ENCODE results near the gene GDPGP1.
A peak's percentile ranks its signal among the peaks of the same experiment; 100 is the strongest.
"Not testable (repeated sequence)": the region's sequence is repeated elsewhere in the genome, so short reads cannot be mapped to it uniquely, and the experiment has no call there.

Gene GDPGP1

DNA sequence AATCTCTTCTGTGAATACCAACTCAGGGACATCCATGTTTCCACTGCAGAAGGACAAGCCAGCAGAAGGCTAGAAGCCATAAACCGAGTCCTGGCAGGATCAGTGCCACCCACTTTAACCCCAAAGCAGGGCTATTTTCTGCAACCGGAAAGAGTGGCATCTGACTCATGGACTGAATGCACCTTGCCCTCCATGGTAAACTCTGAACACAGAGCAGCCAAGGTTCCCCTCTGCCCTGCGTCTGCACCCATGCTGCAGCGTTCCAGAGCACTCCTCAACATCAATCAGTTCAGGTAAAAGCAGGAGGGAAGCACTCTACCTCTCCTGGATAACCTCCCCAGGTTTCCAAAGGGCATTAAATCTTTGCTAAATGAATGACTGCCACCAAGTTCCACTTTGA, 30.7 kb downstream of the GDPGP1 start:
- no peak for DNase-seq

- peak; percentile 75 for DNase-seq
These were observed 31.5 kb downstream of the GDPGP1 start, which contains the start of gene NGRN for GRCh38 chr15:90265271-90266060. Gene NGRN, plus strand, starts transcription at chr15:90265672. Its CDS starts 41 bp downstream, at chr15:90265713.

- DNase-seq = no peak
These were observed 32.0 kb downstream of the GDPGP1 start for GRCh38 chr15:90266061-90266431.

- no peak for DNase-seq
These were observed 32.5 kb downstream of the GDPGP1 start for GRCh38 chr15:90266485-90266884.

DNA sequence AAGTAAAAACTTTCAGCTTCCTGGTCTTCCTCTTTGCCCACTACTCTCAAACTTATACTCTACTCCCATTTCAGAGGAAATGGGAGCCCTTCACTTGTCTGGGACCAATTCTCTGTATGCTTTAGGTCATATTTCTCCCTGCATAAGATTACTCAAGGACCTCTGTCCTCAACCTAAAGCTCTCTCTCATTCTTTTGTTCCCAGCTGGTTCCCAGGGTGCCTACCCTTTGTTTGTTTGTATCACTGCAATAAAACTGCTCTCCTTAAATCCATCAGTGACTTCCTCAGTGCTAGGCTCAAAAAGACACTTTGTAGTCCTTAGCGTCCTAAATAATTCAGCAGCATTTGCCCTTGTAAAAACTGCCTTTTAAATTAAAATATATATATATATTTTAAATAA, 34.4 kb downstream of the GDPGP1 start:
- DNase-seq = no peak

DNA sequence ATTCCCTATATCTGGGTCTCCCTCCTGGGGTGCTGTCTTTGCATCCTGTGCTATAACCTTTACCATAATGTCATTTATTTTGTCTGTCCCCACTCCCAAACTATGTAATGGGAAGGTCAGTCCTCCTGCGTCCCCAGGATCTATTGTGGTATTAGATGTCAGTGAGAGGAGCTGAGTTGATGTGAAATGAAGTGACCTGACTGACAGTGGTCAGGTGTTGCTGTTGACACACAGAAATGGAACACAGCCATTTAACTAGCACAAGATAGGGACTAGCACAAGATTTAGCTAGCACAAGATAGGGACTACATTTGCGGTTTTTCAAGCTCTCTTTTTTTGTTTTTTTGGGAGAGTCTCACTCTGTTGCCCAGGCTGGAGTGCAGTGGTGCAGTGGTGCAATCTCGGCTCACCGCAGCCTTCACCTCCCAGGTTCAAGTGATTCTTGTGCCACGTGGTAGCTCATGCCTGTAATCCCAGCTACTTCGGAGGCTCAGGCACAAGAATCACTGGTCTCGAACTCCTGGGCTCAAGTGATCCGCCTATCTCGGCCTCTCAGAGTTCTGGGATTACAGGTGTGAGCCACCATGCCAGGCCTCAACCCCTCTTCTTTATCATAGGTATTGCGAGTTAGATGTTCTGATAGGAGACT, 36.6 kb downstream of the GDPGP1 start:
- no peak for DNase-seq

DNA sequence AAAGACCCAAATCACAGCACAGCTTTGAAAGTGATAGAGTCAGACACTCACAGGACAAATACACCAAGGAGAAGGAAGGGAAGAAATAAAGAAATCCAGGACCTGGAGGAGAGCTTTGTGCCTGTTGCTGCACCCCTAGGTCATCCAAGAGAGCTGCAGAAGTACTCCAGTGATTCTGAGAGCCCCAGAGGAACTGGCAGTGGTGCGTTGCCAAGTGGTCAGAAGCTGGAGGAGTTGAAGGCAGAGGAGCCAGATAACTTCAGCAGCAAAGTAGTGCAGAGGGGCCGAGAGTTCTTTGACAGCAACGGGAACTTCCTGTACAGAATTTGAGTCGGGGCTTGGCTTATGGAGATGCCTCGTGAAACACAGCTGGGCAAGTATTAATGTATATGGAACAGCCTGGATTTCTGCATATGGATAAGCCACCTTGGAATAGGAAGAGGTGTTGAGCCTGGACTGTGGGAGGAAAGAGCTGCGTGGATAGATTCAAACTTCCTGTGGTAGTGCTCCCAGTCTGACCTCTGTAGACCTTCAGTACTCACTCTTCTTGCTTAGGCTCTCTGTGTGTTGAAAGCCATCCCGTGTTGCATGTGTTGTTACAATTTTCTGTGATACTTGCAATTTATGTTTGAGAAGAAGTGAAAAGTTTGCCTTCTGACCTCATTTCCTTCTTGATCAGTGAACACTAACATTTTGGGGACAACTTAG, 37.6 kb downstream of the GDPGP1 start:
- DNase-seq = no peak

GRCh38 chr15:90278467-90278866, 44.5 kb downstream of the GDPGP1 start:
- DNase-seq = not testable (repeated sequence)

- DNase-seq = not testable (repeated sequence)
These were observed 46.7 kb downstream of the GDPGP1 start for GRCh38 chr15:90280743-90281142.

- DNase-seq = not testable (repeated sequence)
These were observed 47.6 kb downstream of the GDPGP1 start for GRCh38 chr15:90281637-90282036.

- DNase-seq = no peak
These were observed 52.7 kb downstream of the GDPGP1 start for GRCh38 chr15:90286678-90287077.

- no peak for DNase-seq
These were observed 53.1 kb downstream of the GDPGP1 start for GRCh38 chr15:90287101-90287500.

GRCh38 chr15:90287946-90288345, 53.9 kb downstream of the GDPGP1 start:
- DNase-seq = no peak

DNA sequence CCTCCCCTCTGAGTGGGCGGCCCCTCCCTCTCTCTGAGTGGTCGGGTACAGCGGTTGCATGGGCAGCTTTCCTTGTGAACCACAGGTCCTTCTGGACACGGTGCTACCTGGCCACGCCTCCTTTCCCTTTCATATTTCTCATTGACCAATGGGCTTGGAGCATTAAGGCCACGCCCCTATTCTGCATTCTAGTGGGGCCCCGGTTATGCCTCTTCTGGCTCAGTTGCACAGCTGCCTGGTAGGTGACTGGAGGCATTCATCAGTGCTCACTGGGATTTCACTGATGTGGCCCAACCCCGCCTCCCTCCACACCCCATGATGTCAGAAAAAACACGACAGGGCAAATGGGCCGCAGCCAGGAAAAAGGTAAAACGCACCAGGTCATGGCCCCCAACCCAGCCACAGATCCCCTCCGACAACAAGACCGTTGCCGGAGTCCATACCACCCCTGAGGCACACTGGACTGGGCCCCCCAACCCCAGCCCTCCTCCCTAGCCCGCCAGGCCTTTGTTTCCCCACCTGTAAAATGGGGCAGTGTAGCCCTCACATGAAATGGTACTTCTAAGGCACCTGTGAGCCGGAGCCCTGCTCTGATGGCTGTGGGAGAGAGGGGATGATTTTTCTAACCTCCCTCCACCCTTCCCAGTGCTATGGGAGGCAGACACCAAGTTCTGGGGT, 57.8 kb downstream of the GDPGP1 start:
- no peak for DNase-seq

DNA sequence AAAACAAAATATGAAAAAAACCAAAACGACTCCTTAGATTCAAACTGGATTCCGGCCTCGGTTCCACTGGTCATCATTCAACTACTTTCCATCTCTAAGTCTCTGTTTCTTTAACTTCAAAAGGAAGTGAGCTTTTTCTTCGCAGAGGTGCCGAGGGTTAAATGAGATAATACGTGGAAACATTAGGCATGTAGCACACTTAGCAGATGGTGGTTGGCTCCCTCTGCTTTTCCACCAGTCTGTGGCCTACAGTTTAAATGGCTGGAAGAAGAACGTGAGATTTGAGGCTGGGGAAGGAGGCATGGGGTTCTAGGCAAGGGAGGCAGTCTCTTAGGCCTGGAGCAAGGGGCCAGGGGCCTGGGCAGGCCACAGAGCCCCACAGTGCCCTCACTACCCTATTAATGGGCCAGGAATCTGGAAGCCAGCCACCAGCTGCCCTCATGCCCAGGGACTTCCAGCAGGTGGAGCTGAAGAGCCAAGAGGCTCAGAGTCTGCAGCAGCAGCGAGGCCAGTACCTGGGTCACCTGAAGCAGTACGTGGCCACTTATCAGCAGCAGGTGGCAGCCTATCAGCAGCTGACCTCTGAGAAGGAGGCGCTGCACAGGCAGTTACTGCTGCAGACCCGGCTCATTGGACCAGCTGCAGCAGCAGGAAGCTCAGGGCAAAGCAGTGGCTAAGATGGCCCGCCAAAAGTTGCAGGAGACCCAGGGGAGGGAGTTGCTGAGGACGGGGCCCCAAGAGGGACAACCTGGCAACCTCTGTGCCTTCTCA, 59.2 kb downstream of the GDPGP1 start:
- not testable (repeated sequence) for DNase-seq

DNA sequence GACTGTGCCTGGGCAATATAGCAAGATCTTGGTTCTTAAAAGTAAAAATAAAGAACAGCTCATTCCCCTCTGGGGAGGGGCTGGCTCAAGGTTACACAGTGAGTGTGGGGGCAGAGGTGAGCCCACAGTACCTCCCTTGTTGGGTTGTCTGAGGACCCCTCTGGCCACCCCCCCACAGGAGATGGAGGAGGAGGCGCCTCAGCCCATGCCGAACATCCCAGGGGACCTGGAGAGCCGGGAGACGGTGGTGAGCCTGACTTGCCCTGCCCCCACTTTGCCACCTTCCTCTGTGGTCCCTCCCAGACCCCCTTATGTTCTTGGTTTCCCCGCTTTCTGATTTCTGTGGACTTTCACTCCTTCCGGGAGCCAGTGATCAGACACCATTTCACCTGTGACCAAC, 60.1 kb downstream of the GDPGP1 start:
- no peak for DNase-seq

DNA sequence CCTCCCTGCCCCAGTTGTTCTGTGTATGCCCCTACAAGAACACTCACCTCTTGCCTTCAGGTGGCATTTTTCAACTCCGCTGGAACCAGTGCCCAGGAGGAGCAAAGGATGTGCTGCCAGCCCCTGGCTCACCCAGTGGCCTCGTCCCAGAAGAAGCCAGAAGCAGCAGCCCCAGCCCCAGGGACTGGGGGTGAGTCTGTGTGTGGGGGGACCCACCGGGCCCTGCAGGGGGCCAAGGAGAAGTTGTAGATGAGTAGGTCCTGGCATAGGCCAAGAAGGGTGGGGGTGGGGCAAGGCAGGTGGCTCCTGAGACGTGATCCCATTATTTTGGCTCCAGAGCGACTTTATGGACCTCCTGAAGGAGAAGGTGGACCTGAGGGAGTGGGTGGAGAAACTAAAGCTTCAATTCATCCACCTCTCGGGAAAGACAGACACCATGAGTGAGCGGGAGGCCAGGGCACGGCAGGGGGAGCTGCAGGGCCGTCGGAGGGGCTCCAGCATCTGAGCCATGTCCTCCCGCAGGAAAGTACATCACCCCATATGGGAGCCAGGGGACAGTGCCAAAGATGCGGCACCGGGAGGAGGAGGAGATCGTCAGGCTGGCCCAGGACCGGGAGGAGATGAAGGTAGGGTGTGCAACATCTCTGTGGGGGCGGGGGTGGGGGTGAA, 60.7 kb downstream of the GDPGP1 start:
- no peak for DNase-seq

DNA sequence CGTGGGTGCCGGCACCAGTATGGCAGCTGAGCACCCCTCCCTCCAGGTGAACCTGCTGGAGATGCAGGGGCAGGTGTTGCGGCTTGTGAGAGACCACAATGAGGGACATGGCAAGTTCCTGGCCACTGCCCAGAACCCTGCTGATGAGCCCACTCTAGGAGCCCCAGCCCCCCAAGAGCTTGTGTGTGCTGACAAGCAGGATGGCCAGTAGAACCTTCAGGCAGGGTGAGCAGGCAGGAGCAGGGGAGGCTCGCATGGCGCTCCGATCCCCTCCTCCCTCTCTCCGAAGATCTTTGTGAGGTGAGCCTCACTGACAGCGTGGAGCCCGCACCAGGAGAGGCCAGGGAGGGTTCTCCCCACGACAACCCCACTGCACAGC, 61.2 kb downstream of the GDPGP1 start:
- no peak for DNase-seq
